Stimulated activated CD4-positive, alpha-beta T cell treated with anti-CD3 and anti-CD28 coated beads, TNF-alpha, amount 100 ng/mL, for 24 hours (primary cell): ENCODE results near the gene NFIA.
"Not testable (repeated sequence)": the region's sequence is repeated elsewhere in the genome, so short reads cannot be mapped to it uniquely, and the experiment has no call there.

Experiments
- DNase-seq, 3 experiments: peaks; one replicate each; pipeline ENCODE4 v3.0.0-alpha.2; 2020; ENCODE audit warnings: low read depth in 3 of 3

The NFIA gene

GRCh38 chr1:61452176-61453035, 370.0 kb downstream of the NFIA start:
- no peak for DNase-seq

DNA sequence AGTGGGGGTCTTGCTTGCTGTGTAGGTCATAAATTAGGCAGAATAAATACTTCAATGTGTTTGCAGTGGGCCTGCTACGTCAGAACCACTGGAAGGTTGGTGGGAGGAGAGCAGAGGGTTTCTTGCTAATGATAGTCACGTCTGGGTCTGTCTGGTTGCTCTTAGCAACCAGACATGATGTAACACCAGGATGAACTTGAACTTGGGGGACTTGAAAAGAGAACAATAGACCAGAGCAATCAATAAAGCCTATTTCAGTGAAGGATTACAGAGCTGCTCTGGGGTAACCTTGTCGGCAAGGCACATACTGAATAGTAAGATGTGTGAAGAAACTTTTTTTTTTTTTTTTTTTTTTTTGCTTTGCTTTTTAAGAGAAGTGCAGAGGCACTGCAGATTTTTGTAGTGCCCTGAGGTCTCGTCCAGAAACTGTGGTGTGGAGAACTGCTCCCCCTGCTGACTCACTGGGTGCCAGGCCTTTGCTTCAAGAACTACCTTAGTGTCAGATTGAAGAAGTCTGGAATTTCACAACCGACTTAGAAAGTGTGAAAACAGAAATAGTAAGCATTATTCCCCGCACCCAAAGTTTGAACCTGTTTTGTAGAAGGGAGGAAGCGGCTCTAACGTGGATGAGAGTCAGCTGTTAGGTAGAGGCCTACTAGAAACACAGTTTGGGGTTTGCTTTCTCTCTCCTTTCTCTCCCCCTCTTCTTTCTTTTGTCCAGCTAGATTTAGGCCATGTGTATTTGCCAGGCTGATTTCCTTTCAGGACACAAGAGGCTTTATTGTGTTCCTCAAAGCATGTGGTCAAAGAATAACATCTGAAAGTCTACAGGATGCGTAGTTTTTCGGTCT, 371.0 kb downstream of the NFIA start:
- peak; percentile 18 to 63 (median 53) for DNase-seq

DNA sequence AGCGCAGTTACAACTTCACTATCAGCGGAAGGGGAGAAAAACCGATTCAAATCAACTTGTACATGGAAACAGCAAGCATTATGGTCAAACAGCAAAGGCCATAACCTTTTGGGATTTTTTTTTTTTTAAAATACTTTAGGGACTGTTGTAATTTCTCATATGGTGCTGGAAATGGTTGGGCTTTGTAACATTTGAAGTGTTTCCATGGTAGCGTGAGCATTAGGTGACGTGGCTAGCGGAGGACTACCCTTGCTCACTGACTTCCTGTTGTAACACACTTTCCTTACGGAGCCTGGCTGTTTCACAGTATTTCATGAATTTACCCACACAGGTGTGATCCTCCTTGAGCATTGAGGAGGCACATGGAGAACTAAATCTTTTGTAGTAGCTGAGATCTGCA, 373.0 kb downstream of the NFIA start:
- DNase-seq: no peak

GRCh38 chr1:61457526-61458040, 375.2 kb downstream of the NFIA start:
- no peak for DNase-seq

GRCh38 chr1:61459345-61459744, 377.0 kb downstream of the NFIA start:
- DNase-seq: no peak

GRCh38 chr1:61460191-61460590, 377.8 kb downstream of the NFIA start:
- DNase-seq: no peak

DNA sequence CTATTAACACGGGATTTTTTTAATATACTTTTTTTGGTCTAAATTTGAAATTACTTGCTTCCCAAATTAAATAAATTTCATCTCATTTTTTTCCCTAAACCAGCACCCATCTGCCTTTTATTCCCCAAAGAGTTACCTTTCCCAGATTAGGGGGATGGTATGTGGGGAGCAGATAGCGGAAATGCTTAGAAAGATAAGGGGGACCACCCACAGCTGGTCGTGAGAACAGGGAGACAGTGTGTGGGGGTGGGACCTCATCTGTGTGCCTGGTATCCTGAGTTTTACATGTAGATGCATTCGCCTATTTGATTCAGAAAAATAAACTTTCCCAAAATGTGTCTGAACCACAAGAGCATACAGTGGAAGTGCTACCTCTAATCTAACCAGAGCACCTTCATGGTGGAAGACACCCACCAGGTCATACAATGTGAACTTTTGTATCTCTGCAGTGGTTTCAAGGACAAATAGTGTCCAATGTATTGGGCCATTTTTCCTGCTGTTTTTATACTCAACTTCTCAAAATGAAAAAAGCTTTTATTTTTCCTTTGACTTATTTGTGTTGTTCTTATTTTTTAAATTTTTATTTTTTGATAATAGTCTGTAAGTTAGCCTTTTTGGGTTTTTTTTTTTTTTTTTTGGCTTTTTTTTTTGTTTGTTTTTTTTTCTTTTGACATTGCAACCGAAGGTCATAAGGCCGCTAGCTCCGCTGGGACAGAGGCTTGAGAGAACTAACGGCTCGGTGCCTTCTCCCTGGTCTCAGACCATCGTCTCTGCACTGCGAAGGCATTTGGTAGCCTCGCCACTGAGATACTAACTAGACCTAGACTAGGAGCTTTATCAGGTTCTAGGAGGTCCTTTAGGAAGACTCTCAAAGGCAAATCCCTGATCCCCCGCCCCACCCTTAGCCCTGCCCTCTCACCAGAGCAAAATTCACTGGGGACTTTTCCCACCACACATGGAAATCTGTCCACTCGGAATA, 379.3 kb downstream of the NFIA start:
- no peak for DNase-seq

- no peak for DNase-seq
Measured at GRCh38 chr1:61462628-61463027, 380.3 kb downstream of the NFIA start.

DNA sequence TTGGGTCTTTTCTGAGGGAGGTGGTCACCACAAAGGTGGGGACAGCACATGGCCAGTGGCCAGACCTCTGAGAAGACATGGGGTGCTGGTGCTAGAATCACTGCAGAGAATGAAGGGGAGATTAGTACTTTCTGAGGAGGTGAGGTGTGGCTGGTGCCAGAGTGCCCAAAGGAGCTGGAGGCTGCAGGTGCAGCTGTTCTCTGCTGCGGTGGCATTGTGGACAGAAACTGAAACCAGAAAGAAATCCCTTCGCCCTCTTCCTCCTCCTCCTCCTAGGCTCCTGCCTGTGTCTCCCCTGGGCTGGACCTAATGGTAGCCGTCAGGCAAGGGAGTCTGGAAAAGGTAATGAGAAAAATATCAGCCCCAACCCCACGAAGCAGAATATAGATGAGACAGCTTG, 380.9 kb downstream of the NFIA start:
- no peak for DNase-seq

DNA sequence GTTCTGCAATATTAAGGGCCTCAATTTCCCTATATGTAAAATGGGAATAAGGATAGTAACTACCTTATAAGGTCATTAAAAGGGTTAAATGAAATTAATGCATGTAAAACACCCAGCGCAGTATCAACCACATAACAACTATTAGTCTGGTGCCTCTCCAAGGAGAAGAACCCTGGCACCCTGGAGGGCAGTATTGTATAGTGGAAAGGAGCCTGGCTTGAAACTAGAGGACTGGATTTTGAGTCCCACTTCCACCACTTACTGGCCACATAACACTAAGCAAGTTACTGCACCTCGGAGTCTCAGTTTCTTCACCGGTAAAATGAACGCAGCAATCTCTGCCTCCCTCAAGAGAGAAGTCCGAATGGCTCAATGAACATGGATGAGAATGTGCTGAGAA, 385.5 kb downstream of the NFIA start:
- not testable (repeated sequence) for DNase-seq

DNA sequence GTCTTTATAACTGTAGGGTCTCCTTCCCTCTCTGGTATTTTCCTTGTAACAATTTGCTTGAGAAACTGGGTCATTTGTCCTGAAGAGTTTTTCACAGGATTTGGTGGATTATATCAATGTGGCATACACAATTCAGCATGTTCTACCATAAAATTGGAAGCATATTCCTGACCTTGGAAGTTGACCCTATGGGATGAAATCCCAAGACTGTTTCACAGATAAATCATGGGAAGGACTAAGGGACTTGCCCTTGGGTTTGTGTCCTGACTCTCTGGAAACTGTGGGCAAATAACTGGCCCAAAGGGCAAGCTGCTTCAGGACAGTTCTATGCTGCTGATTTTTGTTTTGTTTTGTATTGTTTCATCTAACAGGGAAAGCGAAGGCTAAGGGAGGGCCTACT, 387.0 kb downstream of the NFIA start:
- DNase-seq: no peak

- DNase-seq: no peak
Measured at GRCh38 chr1:61472876-61473275, 390.5 kb downstream of the NFIA start.

DNA sequence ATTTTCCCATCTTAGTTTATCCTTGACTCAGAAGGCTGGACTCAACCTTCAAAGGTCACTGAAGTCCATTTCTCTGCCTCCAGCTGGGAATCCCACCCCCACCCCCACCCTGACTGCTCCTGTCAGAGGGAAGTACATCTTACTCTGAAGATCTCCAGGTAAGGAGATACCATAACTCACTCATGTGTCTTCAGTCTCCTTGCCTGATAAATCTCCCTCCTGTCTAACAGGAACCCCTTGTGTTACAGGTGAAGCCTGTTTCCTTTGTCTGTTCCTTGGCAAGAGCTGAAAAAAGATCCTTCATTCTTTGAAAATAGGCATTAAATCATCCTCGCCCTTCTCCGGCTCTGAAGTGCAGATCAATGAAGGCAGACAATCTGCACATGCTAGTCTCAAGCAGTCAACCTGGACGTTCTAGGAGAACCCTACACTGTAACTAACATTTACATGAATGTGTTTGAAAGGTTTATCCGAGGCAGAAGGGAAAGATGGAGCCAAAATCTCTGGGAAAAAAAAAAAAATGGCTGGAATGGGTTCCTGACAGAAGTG, 392.0 kb downstream of the NFIA start:
- no peak for DNase-seq

DNA sequence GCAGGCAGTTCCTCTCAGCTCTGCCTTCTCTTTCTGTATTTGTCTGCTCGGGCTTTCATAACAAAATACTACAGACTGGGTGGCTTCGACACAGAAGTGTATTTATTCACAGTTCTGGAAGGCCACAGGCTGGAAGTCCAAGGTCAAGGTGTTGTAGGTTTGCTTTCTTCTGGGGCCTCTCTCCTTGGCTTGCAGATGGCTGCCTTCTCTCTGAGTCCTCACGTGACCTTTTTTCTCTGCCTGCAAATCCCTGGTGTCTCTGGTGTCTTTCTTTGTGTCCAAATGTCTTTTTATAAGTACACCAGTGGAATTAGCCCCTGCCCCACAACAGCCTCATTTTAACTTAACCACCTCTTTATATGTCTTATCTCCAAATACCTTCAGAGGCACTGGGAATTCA, 392.6 kb downstream of the NFIA start:
- DNase-seq: no peak

DNA sequence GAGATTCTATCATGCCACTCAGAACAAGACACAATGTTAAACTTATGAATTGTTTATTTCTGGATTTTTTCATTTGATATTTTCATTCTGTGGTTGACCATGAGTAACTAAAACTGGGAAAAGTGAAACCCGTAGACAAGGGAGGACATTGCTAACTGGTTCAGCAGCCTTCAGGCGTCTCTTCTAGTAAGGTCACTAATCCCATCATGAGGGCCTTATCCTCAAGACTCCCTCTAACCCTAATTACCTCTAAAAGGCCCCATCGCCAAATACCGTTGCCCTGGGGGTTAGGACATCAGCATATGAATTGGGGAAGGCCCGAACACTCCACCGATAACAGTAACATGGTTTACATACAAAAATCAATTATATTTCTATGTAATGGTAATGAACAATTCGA, 394.9 kb downstream of the NFIA start:
- DNase-seq: no peak

DNA sequence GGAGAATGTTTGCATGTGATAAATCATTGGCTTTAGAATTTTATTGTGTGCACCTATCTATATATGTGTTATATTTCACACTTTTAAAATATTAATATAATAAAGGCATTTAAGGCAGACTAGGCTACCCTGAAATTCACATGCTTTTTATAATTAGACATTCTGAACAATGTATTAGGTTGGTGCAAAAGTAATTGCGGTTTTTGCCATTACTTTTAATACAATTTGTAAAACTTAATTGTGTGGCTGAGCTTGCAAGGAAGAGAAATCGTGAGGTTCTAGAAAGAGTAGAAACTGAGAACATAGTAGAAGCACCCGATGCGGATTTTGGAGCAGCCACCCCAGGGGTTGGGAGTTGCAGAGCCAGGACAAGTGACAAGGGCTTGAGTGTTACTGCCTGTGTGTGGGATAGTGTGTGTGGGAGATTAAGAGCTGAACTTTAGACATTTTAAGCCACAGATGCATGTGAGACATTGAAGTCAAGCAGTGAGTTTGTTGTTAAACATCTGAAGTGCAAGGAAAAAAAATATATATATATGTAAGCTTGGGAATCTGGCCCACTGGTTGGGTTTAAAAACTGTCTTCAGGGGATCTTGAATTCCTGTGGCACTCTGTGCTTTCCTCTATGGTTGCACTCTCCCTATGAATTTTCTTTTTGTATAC, 398.0 kb downstream of the NFIA start:
- no peak for DNase-seq

DNA sequence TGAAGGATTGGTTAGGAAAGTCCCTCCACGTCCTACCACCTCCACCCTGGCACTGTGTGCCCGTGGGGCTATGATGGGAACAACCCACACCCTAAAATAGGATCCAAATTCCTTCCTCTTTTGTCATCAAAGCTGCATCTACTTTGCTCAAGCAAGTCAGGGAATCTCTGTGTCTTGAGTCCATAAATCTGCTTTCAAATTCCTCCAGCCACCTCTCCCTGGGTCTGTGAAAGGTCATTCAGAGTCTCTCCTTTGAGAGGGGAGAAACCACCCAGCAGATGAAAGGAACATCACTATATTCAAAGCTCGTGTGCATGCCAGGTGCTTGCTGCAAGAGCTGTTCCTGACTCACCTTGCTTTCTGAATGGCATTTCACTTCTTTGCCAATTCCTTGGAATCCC, 399.0 kb downstream of the NFIA start:
- DNase-seq: no peak

DNA sequence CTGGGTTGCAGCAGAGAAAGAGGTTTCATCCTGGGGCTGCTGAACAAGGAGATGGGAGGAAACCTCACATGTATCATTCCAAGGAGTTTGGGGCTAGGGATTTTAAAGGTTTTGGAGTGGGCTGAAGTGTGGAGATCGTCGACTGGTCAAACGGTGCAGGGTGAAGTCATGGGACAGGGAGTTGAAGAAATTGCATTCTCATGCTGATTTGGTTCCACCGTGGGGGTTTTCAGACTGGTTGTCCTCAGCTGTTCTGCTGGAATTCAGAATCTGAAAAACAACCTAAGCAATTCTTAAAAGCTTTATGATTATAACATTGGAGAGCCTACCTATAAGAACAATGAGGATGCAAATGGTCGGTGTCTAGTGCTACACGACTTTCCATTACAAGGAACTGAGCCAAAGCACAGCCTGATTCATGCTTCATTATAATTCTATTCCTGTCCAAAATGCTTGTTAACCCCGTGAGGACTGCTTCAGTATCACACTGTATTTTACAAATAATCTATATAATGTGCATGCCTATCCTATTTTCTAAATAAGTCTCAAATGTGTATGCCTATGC, 399.9 kb downstream of the NFIA start:
- DNase-seq: no peak

DNA sequence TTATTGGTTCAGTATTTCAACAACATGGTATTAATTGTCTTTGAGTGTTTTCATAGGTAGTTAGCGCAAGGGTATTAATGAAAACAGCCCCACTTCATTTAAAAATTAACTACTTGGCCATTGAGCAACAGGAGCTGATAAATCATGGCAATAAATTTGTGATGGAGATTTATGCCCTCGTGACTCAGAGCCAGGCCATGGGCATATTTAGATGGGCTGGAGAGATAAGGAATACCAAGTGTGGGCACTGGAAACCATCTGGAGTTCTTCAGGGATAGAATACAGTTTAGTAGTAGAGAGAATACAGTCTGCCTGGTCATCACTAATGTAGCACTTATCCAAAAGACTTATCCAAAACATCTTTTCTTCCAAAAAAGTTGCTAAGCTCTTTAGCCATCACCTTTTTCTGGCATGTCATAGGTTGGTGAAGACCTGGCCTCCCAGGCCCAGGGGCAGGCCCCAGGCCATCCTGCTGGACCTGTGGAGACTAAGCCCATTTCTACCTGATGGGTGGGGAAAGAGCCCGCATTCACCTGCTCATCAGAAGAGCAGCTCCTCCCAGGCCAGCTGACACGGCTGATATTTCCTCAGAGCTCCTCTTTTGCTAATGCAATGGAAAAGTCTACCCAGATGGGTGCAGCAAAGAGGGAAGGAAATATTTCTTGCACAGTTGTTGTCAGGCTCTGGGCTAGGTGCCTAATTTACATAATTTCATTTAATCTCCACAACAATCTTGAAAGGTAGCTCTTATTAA, 404.6 kb downstream of the NFIA start:
- no peak for DNase-seq

GRCh38 chr1:61487801-61488200, 405.4 kb downstream of the NFIA start:
- DNase-seq: no peak
